HepG2 (cell line): ENCODE results near the gene YTHDF1. TPM values are rescaled to one million over a fixed set of nuclear protein-coding genes. Genes with fewer than 3 reads are reported as not detected.
A peak's percentile ranks its signal among the peaks of the same experiment; 100 is the strongest.

Experiments used
- ATAC-seq: fragments of 200-7000 bp; cut with Tn5 transposase; 3 replicates; pipeline ENCODE4 v1.9.1; 2020; ENCODE audit warnings: mild to moderate bottlenecking, moderate library complexity
- BruUV-seq: library from RNA; stranded (reverse); fragments of 400-500 nt; replicated peaks from 2 replicates; lab custom pipeline; 2021; lab: Mats Ljungman, UMichigan
- CTCF ChIA-PET: fragments of 300-600 bp; formaldehyde crosslinking; extraction: SDS; loops from one replicate; lab custom pipeline; 2021; ENCODE audit warnings: low total read pairs, inconsistent platforms, low intra/inter-chr PET ratio; lab: Yijun Ruan, JAX
- POLR2A ChIA-PET: fragments of 350-600 bp; sonication (Branson Sonifier 250); formaldehyde crosslinking; loops from one replicate; lab custom pipeline; 2020; ENCODE audit warnings: antibody characterized with exemption, inconsistent platforms; lab: Yijun Ruan, JAX
- DNase-seq: peaks from one replicate; pipeline ENCODE4 v3.0.0-alpha.2; 2015; ENCODE audit warnings: low spot score
- FAIRE-seq: peaks from 3 replicates; lab custom pipeline; 2011; peaks lifted over from hg19 to GRCh38; lab: Jason Lieb, UNC
- H2AFZ ChIP-seq: one replicate; pipeline ENCODE4 v1.6.1; 2011; ENCODE audit warnings: low read length, inconsistent platforms
- H3K27ac ChIP-seq: fragments of 300-600 bp; 3 replicates; pipeline ENCODE4 v1.8.0; 2011; ENCODE audit warnings: mixed run types, mild to moderate bottlenecking, mixed read lengths, low read length, inconsistent platforms; ENCODE audit not compliant: insufficient read depth; ENCODE audit errors: extremely low read length
- H3K27me3 ChIP-seq, 2 experiments: fragments of 200-600 bp in 1 of 2; 2 replicates in 1 of 2; 3 replicates in 1 of 2; pipeline versions ENCODE4 v1.6.0 to v1.8.0; 2011; ENCODE audit warnings: low read length in 2 of 2, mild to moderate bottlenecking in 2 of 2, moderate library complexity in 2 of 2, inconsistent platforms in 1 of 2; ENCODE audit not compliant: insufficient read depth in 2 of 2, control insufficient read depth in 1 of 2
- H3K36me3 ChIP-seq, 2 experiments: fragments of 200-600 bp in 1 of 2; replicated peaks in 1 of 2; 2 replicates in 1 of 2; 3 replicates in 1 of 2; pipeline versions ENCODE4 v1.5.1 to v1.8.0; 2011; ENCODE audit warnings: low read length in 2 of 2, inconsistent platforms in 1 of 2; ENCODE audit not compliant: insufficient read depth in 2 of 2, control insufficient read depth in 1 of 2
- H3K4me1 ChIP-seq: 2 replicates; pipeline ENCODE4 v1.5.1; 2012; ENCODE audit warnings: low read length, inconsistent platforms; ENCODE audit not compliant: insufficient read depth
- H3K4me2 ChIP-seq: 2 replicates; pipeline ENCODE4 v1.6.0; 2011; ENCODE audit warnings: low read depth, low read length, inconsistent platforms
- H3K4me3 ChIP-seq, 3 experiments: fragments of 200-600 bp in 1 of 3; sonication (generic), shearing (Covaris generic) in 1 of 3; replicated peaks in 1 of 3; 2 replicates each; pipeline ENCODE4 v1.5.1; 2011 to 2016; ENCODE audit warnings: low read length in 3 of 3, inconsistent platforms in 2 of 3, low read depth in 2 of 3, mild to moderate bottlenecking in 2 of 3, control low read depth in 1 of 3, mixed read lengths in 1 of 3; ENCODE audit not compliant: insufficient read depth in 1 of 3
- H3K79me2 ChIP-seq: one replicate; pipeline ENCODE4 v1.6.1; 2011; ENCODE audit warnings: low read length, inconsistent platforms; ENCODE audit not compliant: insufficient read depth
- H3K9ac ChIP-seq: 2 replicates; pipeline ENCODE4 v1.6.0; 2011; ENCODE audit warnings: mild to moderate bottlenecking, low read depth, low read length, inconsistent platforms; ENCODE audit not compliant: insufficient read depth
- H3K9me3 ChIP-seq: 2 replicates; pipeline ENCODE4 v1.5.1; 2012; ENCODE audit warnings: mild to moderate bottlenecking, low read length
- H4K20me1 ChIP-seq: 2 replicates; pipeline ENCODE4 v1.6.0; 2011; ENCODE audit warnings: inconsistent platforms, mild to moderate bottlenecking, low read length, moderate library complexity; ENCODE audit not compliant: insufficient read depth
- CENPX ChIP-seq: sonication (generic); formaldehyde crosslinking; IDR thresholded peaks from 2 replicates; pipeline ENCODE4 v1.9.0; 2021; ENCODE audit warnings: mild to moderate bottlenecking, missing genetic modification reagents, moderate library complexity
- DR1 ChIP-seq: sonication (generic); formaldehyde crosslinking; IDR thresholded peaks from 2 replicates; pipeline ENCODE4 v1.8.0; 2021; ENCODE audit warnings: mild to moderate bottlenecking, missing genetic modification reagents, inconsistent platforms
- FOSL2 ChIP-seq: sonication (generic); formaldehyde crosslinking; IDR thresholded peaks from 2 replicates; pipeline ENCODE4 v1.4.0; 2020; ENCODE audit warnings: missing genetic modification reagents
- GTF2F1 ChIP-seq: fragments of 150-350 bp; IDR thresholded peaks from 2 replicates; pipeline ENCODE4 v1.6.1; 2014; ENCODE audit warnings: low read length
- HIVEP1 ChIP-seq: sonication (generic); formaldehyde crosslinking; IDR thresholded peaks from 2 replicates; pipeline ENCODE4 v1.4.0; 2020; ENCODE audit warnings: mild to moderate bottlenecking, missing genetic modification reagents
- KDM5B ChIP-seq: sonication (generic); formaldehyde crosslinking; IDR thresholded peaks from 2 replicates; pipeline ENCODE4 v1.4.0; 2020; ENCODE audit warnings: missing genetic modification reagents, mild to moderate bottlenecking, borderline replicate concordance
- MXD1 ChIP-seq: sonication (generic); formaldehyde crosslinking; IDR thresholded peaks from 2 replicates; pipeline ENCODE4 v1.4.0; 2020; ENCODE audit warnings: mild to moderate bottlenecking, missing genetic modification reagents
- PHF20 ChIP-seq: sonication (generic); formaldehyde crosslinking; IDR thresholded peaks from 2 replicates; pipeline ENCODE4 v1.5.0; 2020; ENCODE audit warnings: mild to moderate bottlenecking, missing genetic modification reagents
- RBFOX2 ChIP-seq: fragments of 200-400 bp; formaldehyde crosslinking; IDR thresholded peaks from 2 replicates; pipeline ENCODE4 v1.6.1; 2017; ENCODE audit warnings: low read depth, mild to moderate bottlenecking, low read length
- SKI ChIP-seq: fragments of 450-650 bp; IDR thresholded peaks from one replicate; pipeline ENCODE4 v1.6.1; 2018; ENCODE audit warnings: mild to moderate bottlenecking; ENCODE audit not compliant: partially characterized antibody
- ZFP1 ChIP-seq: IDR thresholded peaks from 2 replicates; pipeline ENCODE4 v1.6.1; 2016
- ZNF552 ChIP-seq: sonication (generic); formaldehyde crosslinking; IDR thresholded peaks from 2 replicates; pipeline ENCODE4 v1.9.0; 2022; ENCODE audit warnings: missing genetic modification reagents, mild to moderate bottlenecking, borderline replicate concordance
- ZNF576 ChIP-seq: sonication (generic); formaldehyde crosslinking; IDR thresholded peaks from 2 replicates; pipeline ENCODE4 v1.4.0; 2020; ENCODE audit warnings: mild to moderate bottlenecking, missing genetic modification reagents
- ZNF7 ChIP-seq: IDR thresholded peaks from 2 replicates; pipeline ENCODE4 v1.6.1; 2016; ENCODE audit warnings: missing biosample characterization, missing genetic modification reagents
- WGBS: methylation state at CpG from one replicate; pipeline ENCODE4 v1.1.6; 2017; ENCODE audit warnings: low lambda C conversion rate; 5-methylcytosine and 5-hydroxymethylcytosine counted together
- in situ Hi-C: cut with HindIII; loops from 2 replicates; pipeline ENCODE4 v1.10.0; 2017; ENCODE audit warnings: low pct_unique_long_range_greater_than_20kb; ENCODE audit not compliant: extremely low pct_ligation_motif_present
- intact Hi-C: fragments of 100-400 bp; cut with micrococcal nuclease; formaldehyde crosslinking; loops from one replicate; pipeline ENCODE4 v1.10.0; 2022; ENCODE audit not compliant: unreplicated experiment
- polyA plus RNA-seq, 8 experiments: library from polyadenylated mRNA; depleted of rRNA in 3 of 8; stranded (reverse) in 7 of 8; unstranded in 1 of 8; fragments of >200 nt; fragmentation: Illumina TruSeq in 4 of 8; extraction: Trizol in 4 of 8; gene quantifications; 2 replicates each; pipeline versions ENCODE4 v1.2.1 to v1.2.3, GENCODE V29; 2011 to 2016; ENCODE audit warnings: low read depth in 4 of 8, missing spikeins in 1 of 8, mixed read lengths in 1 of 8; ENCODE audit not compliant: insufficient read depth in 1 of 8
- total RNA-seq, 5 experiments: library from RNA; depleted of rRNA; stranded (reverse); fragments of >200 nt; fragmentation: Illumina TruSeq; extraction: Trizol; gene quantifications; 2 replicates each; pipeline ENCODE4 v1.2.3, GENCODE V29; 2016; ENCODE audit warnings: low read depth in 1 of 5
- TF ChIP-seq, protein P1 (sequence below): sonication (generic); formaldehyde crosslinking; IDR thresholded peaks from 2 replicates; pipeline ENCODE4 v1.8.1; 2022; ENCODE audit warnings: mild to moderate bottlenecking, missing genetic modification reagents
- TF ChIP-seq, protein P2 (sequence below): sonication (generic); formaldehyde crosslinking; IDR thresholded peaks from 2 replicates; pipeline ENCODE4 v1.4.0; 2020; ENCODE audit warnings: mild to moderate bottlenecking, missing genetic modification reagents

The YTHDF1 gene
- total and polyA plus RNA-seq, 2 of the 13 experiments (the other 11 are each of a cell fraction or from before 2014, with no cell fraction given): 34.5 to 37.7 TPM

DNA sequence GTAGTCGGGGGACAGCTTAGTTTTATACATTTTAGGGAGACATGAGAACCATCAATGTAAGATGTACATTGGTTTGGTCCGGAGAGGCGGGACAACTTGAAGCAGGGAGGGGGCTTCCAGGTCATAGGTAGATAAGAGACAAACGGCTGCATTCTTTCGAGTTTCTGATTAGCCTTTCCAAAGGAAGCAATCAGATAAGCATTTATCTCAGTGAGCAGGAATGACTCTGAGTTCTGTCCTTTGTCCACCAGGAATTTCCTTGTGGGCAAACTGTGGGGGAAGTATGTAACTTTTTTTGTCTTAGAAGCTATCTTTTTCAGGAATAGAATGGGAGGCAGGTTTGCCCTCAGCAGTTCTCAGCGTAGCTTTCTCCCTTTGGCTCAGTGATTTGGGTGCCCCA, 1.4 kb downstream of the YTHDF1 start (continued):
- TF ChIP-seq ZNF552 (CRISPR knock-in tag): no peak
- TF ChIP-seq ZFP1 (CRISPR knock-in tag): no peak
- no peak for TF ChIP-seq ZNF7 (CRISPR knock-in tag)
- no peak for TF ChIP-seq ZNF576 (CRISPR knock-in tag)
- TF ChIP-seq, protein P1, sequence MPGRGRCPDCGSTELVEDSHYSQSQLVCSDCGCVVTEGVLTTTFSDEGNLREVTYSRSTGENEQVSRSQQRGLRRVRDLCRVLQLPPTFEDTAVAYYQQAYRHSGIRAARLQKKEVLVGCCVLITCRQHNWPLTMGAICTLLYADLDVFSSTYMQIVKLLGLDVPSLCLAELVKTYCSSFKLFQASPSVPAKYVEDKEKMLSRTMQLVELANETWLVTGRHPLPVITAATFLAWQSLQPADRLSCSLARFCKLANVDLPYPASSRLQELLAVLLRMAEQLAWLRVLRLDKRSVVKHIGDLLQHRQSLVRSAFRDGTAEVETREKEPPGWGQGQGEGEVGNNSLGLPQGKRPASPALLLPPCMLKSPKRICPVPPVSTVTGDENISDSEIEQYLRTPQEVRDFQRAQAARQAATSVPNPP (CRISPR knock-in tag): no peak
- TF ChIP-seq, all 625 proteins: peak for 2

DNA sequence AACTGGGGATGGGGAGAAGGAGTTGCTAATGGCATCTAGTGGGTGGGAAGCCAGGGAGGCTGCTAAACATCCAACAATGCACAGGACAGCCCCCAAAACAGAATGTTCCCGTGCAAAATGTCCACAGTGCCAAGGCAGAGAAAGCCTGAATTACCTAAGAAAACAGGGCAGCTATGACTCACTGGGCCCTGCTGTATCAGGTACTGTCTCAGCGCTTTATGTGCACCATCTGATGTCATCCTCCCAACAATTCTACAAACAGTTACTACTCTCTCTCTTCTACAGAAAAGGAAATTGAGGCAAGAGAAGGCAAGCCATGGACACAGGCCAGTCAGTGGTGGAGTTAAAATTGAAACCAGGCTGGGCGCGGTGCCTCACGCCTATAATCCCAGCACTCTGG, 3.1 kb downstream of the YTHDF1 start:
- Histone ChIP-seq H2AFZ (no peak overlapping the region), H3K27me3 (peaks cover 1 to 3% of the 10 kb centered on the region in 2 experiments; a peak in 3 of 5 replicates), H3K4me1 (peaks cover 75% of the 10 kb centered on the region), H4K20me1 (peaks cover 69% of the 10 kb centered on the region), H3K9ac (peak overlapping the region; percentile 4; the same call in 1 of the 2 replicates), H3K9me3 (no peaks in the 10 kb centered on the region), H3K4me2 (peak overlapping the region; percentile 33), H3K4me3 (no peak overlapping the region), H3K27ac (no peak overlapping the region), H3K79me2 (peaks cover 74% of the 10 kb centered on the region), H3K36me3 (peaks cover 41 to 66% of the 10 kb centered on the region in 2 experiments)
- ChIA-PET CTCF (no interaction called here), POLR2A (no interaction called here)
- ATAC-seq: no peak
- in situ Hi-C loops: no loop called here
- FAIRE-seq: no peak
- no TSS peak for BruUV-seq
- no peak for DNase-seq
- intact Hi-C loops: no loop called here
- 93% methylated on average over 5 of the region's 5 CpGs for WGBS
- 0 out of 2 replicates have a peak, but pooled peaks have one; percentile 22 for TF ChIP-seq KDM5B (CRISPR knock-in tag)
- no peak for TF ChIP-seq SKI
- peak; percentile 40; the same call in 1 of the 2 replicates for TF ChIP-seq MXD1 (CRISPR knock-in tag)
- TF ChIP-seq GTF2F1: no peak
- 0 out of 2 replicates have a peak, but pooled peaks have one; percentile 32 for TF ChIP-seq RBFOX2
- TF ChIP-seq FOSL2 (CRISPR knock-in tag): 0 out of 2 replicates have a peak, but pooled peaks have one; percentile 17
- peak; percentile 26; the same call in 1 of the 2 replicates for TF ChIP-seq HIVEP1 (CRISPR knock-in tag)
- TF ChIP-seq PHF20 (CRISPR knock-in tag): 0 out of 2 replicates have a peak, but pooled peaks have one; percentile 19
- TF ChIP-seq, protein P2, sequence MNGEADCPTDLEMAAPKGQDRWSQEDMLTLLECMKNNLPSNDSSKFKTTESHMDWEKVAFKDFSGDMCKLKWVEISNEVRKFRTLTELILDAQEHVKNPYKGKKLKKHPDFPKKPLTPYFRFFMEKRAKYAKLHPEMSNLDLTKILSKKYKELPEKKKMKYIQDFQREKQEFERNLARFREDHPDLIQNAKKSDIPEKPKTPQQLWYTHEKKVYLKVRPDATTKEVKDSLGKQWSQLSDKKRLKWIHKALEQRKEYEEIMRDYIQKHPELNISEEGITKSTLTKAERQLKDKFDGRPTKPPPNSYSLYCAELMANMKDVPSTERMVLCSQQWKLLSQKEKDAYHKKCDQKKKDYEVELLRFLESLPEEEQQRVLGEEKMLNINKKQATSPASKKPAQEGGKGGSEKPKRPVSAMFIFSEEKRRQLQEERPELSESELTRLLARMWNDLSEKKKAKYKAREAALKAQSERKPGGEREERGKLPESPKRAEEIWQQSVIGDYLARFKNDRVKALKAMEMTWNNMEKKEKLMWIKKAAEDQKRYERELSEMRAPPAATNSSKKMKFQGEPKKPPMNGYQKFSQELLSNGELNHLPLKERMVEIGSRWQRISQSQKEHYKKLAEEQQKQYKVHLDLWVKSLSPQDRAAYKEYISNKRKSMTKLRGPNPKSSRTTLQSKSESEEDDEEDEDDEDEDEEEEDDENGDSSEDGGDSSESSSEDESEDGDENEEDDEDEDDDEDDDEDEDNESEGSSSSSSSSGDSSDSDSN (CRISPR knock-in tag): 0 out of 2 replicates have a peak, but pooled peaks have one; percentile 20
- TF ChIP-seq DR1 (CRISPR knock-in tag): 0 out of 2 replicates have a peak, but pooled peaks have one; percentile 35
- TF ChIP-seq CENPX (CRISPR knock-in tag): no peak
